Suprapubic skin (tissue), 3 donors: Measurements from ENCODE around the gene OSM.

Source experiments
- CTCF ChIP-seq, 2 donors: fragments of 200-600 bp in 1 of 2; fragments of 450-650 bp in 1 of 2; sonication (generic) in 1 of 2; IDR thresholded peaks; one replicate each; pipeline ENCODE4 v1.5.1; 2016 to 2019; ENCODE audit warnings: antibody characterized with exemption in 2 of 2, mild to moderate bottlenecking in 1 of 2, moderate library complexity in 1 of 2
- EP300 ChIP-seq: sonication (generic); formaldehyde crosslinking; IDR thresholded peaks from one replicate; pipeline ENCODE4 v1.6.1; 2017; ENCODE audit warnings: antibody characterized with exemption

DNA sequence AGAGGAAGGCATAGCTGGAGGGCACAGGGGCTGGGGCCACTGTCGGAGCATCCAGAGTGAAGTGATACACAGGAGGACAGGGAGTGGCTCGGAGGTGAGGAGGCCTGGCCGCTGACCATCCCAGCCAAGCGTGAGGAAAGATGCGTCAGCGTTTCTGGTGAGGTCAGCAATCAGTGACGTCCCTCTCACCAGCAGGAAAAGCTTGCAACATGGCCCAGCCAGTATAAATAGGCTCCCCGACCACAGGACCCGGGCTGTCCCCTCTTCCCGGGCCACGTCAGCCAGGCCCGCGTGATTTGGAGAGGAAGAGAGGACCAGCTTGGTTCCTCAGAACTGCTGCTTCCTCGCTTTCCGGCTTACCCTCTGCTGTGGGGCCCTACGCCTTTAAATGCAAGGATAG is 4.2 kb upstream of the OSM start:
- TF ChIP-seq CTCF (IDR thresholded peaks at IDR 0.05) (no peak), EP300 (no peak)
